Ovary (tissue), 3 donors: ENCODE results near the gene PPP6R1.

ENCODE experiments used
- EP300 ChIP-seq: sonication (generic); formaldehyde crosslinking; IDR thresholded peaks from one replicate; pipeline ENCODE4 v1.6.1; 2017; ENCODE audit warnings: antibody characterized with exemption
- POLR2A ChIP-seq: fragments of 450-650 bp; IDR thresholded peaks from one replicate; pipeline ENCODE4 v1.6.1; 2017; ENCODE audit warnings: antibody characterized with exemption, mild to moderate bottlenecking, moderate library complexity
- TF ChIP-seq, protein P1 (sequence below), 3 donors: fragments of 450-650 bp in 2 of 3; fragments of 200-600 bp in 1 of 3; IDR thresholded peaks; one replicate each; pipeline versions ENCODE4 v1.5.1 to v1.8.0; 2016 to 2022; ENCODE audit warnings: antibody characterized with exemption in 3 of 3, mild to moderate bottlenecking in 1 of 3
- donor health status: DM: no; HTN: no; CAD: no.

DNA sequence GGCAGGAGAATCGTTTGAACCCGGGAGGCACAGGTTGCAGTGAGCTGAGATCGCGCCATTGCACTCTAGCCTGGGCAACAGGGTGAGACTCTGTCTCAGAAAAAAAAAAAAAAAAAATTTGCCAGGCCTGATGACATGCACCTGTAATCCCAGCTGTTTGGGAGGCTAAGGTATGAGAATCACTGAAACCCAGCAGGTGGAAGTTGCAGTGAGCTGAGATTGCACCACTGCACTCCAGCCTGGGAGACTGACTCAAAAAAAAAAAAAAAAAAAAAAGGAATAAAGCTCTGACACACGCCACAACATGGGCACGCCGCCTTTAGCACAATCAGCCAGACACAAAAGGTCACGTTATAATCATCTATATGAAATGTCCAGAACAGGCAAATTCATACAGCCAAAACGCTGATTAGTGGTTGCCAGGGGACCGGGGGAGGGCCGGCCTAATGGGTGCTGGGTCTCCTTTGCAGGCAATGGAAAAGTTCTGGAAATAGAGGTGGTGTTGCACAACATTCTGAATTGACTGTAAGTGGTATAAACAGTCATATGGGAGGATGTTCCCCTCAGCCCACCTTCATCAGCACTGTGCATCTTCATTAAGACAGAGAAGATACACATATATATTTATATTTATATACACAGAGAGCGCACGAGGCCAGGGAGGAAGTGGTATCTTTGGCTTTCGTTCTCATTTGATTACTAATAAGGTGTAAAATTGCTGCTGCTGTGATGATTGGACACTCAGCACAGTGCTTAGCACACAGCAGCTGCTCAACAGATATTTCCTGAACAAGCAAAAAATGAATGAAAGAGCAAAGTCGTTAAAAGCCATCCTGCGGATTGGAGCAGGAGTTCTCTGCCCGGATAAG, 17.3 kb upstream of the PPP6R1 start:
- TF ChIP-seq, protein P1, sequence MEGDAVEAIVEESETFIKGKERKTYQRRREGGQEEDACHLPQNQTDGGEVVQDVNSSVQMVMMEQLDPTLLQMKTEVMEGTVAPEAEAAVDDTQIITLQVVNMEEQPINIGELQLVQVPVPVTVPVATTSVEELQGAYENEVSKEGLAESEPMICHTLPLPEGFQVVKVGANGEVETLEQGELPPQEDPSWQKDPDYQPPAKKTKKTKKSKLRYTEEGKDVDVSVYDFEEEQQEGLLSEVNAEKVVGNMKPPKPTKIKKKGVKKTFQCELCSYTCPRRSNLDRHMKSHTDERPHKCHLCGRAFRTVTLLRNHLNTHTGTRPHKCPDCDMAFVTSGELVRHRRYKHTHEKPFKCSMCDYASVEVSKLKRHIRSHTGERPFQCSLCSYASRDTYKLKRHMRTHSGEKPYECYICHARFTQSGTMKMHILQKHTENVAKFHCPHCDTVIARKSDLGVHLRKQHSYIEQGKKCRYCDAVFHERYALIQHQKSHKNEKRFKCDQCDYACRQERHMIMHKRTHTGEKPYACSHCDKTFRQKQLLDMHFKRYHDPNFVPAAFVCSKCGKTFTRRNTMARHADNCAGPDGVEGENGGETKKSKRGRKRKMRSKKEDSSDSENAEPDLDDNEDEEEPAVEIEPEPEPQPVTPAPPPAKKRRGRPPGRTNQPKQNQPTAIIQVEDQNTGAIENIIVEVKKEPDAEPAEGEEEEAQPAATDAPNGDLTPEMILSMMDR (IDR thresholded peaks at IDR 0.05): no peak
- TF ChIP-seq POLR2A (no peak), EP300 (no peak)
